Activated T-helper 9 cell treated with anti-CD3 and anti-CD28 coated beads, Interleukin-2, amount 50 U/mL, for 16 hours (primary cell): Measurements from ENCODE around the gene NRG4.
A peak's percentile ranks its signal among the peaks of the same experiment; 100 is the strongest.
"Not testable (repeated sequence)": the region's sequence is repeated elsewhere in the genome, so short reads cannot be mapped to it uniquely, and the experiment has no call there.

Source experiments
- DNase-seq: peaks from one replicate; pipeline ENCODE4 v3.0.0-alpha.2; 2020; ENCODE audit warnings: low read depth

Gene NRG4

DNA sequence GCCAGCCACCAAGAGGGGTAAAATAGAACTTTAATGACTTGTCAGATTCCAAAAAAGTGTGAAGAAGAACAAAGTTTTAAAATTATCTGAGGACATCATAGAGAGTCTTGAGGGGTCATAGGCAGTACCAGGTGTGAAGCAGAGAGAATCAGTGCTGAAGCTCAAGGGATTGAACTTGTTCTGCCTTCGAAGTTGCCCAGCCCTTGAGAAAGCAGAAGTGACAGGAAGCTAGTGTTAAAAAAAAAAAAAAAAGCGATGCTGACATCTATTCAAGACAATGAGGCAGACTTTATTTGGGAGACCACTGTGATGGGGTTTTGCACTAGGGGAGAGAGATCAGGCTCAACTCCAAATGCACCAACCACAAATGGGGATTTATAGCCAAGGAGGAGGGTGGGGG is 86.8 kb downstream of the NRG4 start:
- no peak for DNase-seq

DNA sequence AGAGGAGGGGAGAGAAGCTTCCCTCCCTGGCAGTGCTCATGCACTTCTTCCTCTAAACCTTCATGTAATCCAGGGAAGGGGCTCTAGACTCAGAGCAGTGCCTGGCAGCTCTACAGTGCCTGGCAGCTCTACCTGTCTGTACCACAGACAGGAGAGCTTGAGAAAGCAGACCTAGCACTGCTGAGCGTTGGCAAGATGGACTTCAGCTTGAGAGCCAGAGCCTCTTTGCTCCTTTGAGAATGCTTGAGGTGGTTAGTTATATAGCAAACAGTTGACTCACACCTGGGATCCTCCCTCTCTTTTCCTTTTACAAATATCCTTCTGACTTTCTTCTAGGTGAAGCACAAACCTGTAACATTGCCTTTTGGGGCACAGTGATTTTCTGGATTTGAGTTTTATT is 87.6 kb downstream of the NRG4 start:
- no peak for DNase-seq

DNA sequence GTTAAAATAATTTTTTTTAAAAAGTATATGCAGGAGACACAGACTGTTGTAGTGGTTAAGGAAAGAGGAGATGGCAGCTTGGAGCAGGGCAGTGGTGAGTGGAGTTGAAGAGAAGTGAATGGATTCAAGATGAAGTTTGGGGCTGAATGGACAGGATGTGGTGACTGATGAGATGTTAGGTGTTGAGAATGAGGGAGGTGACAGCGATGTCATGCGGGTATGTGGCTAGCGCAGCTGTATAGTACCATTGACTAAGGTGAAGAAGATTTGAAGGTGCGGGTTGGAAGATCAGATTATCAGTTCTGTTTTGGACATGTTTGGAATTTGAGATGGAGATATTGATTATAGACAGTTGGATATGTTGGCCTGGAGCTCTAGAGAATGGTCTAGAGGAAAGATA is 88.5 kb downstream of the NRG4 start:
- DNase-seq: no peak

DNA sequence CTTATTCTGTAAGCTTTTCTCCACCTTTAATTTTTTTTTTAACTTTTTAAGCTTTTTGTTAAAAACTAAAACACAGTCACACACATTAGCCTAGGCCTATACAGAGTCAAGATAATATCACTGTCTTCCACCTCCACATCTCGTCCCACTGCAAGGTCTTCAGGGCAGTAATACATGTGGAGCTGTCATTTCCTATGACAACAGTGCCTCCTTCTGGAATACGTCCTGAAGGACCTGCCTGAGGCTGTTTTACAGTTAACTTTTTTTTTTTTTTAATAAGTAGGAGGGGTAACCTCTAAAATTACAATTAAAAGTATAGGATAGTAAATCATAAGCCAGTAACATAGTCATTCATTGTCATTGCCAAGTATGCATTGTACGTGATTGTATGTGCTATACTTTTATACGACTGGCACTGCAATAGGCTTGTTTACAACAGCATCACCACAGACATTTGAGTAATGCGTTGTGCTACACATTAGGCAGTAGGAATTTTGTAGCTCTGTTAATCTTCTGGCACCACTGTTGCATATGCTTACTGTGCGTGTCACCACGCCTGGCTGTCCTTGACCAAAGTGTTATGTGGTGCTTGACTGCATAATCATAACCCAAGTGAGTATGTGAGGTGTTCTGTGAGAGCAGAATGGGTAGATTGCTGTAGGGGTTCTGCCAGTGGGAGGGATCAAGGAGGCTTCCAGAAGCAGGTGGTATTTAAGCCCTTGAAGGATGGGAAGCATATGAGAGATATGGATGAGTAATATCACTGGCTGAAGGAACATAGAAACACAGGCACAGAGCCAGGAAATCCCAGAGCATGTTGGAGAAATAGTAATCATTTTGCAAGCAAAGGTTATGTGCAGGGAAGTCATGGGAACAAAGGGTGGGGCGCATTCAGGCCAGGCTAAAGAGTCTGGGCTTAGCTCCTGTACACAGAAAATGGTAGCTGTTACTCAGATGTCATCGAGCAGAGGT is 90.2 kb downstream of the NRG4 start:
- no peak for DNase-seq

DNA sequence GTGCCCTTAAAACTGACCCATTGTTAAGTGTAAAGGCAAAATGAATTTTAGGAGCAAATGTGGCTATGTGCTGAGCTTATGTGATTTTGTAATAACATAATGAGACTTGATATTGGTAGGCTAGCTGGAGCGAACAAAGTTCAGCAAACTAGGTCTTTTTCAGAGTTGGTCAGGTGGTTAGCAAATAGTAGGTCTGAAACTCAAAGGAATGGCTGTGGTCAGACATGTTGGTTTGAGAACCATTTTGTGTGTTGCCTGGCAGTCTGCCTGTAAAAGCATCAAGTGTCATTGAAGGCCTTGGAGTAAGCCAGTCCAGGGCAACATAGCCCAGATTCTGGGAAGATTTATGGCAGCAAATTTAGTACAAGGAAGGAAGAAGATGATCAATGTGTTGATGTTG is 92.1 kb downstream of the NRG4 start:
- DNase-seq: no peak

DNA sequence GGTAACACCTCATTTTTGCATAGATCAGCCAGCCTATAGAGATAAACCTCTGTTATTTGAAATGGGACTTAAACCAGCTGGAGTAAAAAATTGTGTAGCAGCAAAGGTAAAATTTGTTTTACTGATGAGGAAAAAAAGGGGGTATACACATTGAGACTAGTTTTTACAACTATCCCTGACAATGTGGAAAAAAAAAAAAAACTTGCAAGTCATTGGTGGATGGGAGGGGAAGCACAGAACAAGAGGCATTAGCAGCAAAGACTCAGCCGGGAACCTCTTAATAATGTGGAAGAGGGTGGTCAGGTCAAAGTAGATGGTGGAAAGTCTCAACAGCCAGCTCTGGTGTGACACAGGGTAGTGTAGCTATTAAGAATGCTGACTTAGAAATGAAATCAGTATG is 94.1 kb downstream of the NRG4 start:
- DNase-seq: no peak

DNA sequence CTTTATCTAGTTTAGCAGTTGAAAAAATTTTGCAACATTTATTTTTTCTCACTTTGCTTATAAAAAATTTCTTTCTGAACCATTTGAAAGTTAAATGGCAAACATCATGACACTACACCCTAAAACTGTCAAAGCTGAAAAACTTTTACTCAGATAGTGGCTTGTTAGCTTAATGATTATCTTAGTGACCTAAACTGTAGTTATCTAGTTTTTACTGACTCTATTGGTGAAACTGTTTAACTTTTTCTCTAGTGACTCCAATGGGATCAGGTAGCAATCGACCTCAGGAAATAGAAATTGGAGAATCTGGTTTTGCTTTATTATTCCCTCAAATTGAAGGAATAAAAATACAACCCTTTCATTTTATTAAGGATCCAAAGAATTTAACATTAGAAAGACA is 95.2 kb downstream of the NRG4 start:
- DNase-seq: no peak

DNA sequence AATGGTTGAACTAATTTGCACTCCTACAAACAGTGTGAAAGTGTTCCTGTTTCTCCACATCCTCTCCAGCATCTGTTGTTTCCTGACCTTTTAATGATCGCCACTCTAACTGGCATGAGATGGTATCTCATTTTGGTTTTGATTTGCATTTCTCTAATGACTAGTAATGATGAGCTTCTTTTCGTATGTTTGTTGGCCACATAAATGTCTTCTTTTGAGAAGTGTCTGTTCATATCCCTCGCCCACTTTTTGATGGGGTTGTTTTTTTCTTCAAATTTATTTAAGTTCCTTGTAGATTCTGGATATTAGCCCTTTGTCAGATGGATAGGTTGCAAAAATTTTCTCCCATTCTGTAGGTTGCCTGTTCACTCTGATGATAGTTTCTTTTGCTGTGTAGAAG is 101.9 kb downstream of the NRG4 start:
- not testable (repeated sequence) for DNase-seq

DNA sequence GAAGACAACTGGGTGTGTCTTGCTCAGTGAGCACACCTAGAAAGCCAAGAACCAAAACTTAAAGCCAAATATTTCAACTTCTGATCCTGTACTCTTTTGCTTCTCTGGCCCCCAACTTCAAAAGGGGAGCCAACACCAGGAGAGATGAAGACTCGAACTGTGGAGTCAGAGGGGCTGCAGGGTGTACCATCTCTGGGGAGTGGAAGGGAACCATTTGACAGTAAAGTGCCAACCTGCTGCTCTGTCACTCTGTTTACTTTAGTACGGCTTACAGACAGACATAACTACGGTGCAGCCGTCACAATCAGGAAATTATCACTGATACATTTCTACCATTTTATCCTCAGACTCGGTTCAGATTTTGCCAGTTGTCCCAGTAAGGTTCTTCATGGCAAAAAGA is 107.0 kb downstream of the NRG4 start:
- DNase-seq: no peak

DNA sequence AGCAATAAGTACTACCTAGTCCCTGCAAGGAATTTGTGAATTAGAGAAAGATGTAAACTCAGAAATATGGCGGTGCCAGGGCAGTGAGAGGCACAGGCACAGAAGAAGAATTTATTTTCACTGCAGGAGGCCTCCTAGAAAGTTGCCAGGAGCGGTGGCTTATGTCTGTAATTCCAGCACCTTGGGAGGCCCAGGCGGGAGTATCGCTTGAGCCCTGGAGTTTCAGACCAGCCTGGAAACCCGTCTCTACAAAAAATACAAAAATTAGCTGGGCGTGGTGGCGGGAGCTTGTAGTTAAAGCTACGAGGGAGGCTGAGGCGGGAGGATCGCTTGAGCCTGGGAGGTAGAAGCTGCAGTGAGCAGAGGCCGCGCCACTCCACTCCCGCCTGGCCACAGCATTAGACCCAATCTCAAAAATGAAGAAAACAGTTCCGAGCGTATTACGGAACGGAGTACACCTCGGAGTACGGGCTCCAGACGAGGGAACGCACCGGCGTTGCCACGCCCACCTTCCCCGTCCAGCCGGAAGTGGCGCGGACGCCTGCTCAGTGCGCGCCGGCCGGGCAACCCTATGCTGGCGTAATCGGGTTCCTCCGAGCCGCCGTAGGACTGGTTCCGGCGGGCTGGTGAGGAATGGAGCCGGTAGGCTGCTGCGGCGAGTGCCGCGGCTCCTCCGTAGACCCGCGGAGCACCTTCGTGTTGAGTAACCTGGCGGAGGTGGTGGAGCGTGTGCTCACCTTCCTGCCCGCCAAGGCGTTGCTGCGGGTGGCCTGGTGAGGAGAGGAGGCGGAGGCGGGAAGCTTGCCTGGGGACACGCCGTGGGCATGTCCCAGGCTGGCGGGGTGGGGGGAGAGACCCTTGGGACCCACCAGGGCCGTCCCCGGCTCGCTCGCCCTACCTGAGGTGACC is 108.6 kb downstream of the NRG4 start, which contains the start of gene FBXO22:
FBXO22 (plus strand) TSS at position 548 of the 909 bp plus-strand sequence; CDS start at position 634, 86 bp downstream.
- peak; percentile 86 for DNase-seq

DNA sequence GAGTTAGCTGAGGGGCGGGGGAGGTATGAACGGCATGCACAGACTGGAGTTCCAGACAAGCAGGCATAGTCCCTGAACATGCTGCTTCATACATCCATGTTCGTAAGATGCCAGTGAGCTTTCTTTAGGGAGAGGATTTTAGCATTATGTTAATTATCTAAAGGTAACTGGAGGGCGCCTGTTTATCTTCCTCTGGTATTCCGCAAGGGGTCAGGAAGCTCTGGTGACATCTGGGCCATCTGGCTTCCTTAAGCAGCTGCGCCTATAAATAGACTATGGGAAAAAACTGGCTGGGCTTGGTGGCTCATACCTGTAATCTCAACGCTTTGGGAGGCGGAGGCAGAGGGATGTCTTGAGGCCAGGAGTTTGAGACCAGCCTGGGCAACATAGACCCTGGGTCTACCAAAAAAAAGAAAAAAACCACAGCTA is 110.1 kb downstream of the NRG4 start:
- DNase-seq: no peak

DNA sequence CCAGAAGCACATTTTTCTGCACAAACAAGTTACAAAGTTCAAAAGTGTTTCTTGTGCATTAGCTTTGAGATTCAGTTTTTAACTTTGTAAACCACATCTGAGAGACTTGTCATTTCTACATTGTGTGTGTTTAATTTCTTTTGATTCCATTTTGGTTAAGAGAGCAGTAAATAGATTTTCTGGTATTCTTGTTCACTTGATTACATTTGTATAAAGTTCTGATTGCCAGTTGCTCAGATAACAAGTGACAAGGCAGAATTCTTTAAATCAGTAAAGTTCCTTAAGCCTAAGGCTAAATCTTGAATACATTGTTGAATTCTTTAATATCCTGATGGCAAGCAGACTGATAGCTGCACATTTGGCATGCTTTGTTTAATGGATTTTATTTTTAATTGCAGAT is 111.6 kb downstream of the NRG4 start:
- no peak for DNase-seq

DNA sequence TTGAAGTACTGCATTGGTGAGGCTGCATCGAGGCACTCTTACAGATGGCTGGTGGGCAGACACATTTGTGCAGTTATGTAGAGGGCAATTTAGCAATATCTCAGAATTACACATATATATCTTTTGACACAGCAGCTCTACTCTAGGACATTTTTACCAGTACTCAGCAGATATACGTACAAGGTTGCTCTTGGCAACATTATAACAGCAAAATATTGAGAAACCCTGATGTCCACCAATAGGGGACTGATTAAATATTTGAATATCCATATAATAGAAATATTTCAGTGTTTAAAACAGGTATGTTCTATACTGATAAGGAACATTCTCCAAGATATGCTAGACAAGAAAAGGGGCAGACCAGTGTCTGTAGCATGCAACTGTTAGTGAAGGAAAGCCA is 116.5 kb downstream of the NRG4 start:
- no peak for DNase-seq

DNA sequence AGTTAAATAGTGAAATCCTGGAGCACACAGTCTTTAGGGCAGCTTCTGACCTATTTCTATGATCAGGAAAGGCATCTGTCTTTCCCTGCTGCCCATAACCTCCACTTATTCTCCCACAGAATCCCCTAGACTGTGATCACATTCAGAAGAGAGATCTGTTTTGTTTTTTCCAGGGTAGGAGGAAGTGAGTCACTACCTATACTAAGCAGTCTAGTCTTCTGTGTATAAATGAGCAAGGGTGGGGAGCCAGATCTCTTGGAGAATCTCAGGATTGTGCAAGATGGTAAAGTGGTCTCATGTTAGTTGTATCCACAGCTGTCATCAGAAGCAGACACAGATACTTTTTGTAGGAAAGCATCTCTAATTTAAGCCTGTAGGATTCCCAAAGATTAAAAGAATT is 120.3 kb downstream of the NRG4 start:
- no peak for DNase-seq
